Measurements from ENCODE around the gene TRMT5. TPM values are rescaled to one million over a fixed set of nuclear protein-coding genes. Genes with fewer than 3 reads are reported as not detected.

The TRMT5 gene
- total RNA-seq, 4 donors from 2014 or later, result 9.5 to 14.1 (median 9.9) TPM

- H3K36me3 ChIP-seq, result peaks cover 0 to 5% of the 10 kb centered on the region in 2 donors
- 92 to 93% methylated on average over 1 of the region's 1 CpG for WGBS, 2 donors
These were observed 3.3 kb upstream of the TRMT5 start for GRCh38 chr14:60984196-60984595.

GRCh38 chr14:60981633-60982455 lies 965 bp upstream of the TRMT5 start:
- H3K4me1 ChIP-seq, result peaks cover 9 to 14% of the 10 kb centered on the region in 2 donors
- peaks cover 0 to 5% of the 10 kb centered on the region in 2 donors for H3K36me3 ChIP-seq
- 12% methylated on average over 12 of the region's 12 CpGs for WGBS, 2 donors
- H3K9me3 ChIP-seq, result no peaks in the 10 kb centered on the region
- H3K27me3 ChIP-seq, result no peaks in the 10 kb centered on the region
- H3K4me3 ChIP-seq (replicated peaks in 1 of 3), result peak overlapping the region; percentile 68 to 84 (median 69)
- intact Hi-C loops (cut with DNase I), result no loop called here
- peak overlapping the region in 2 of 3 donors; percentile 73 to 75 for H3K27ac ChIP-seq
- DNase-seq, result no peak
- TF ChIP-seq, protein P1, sequence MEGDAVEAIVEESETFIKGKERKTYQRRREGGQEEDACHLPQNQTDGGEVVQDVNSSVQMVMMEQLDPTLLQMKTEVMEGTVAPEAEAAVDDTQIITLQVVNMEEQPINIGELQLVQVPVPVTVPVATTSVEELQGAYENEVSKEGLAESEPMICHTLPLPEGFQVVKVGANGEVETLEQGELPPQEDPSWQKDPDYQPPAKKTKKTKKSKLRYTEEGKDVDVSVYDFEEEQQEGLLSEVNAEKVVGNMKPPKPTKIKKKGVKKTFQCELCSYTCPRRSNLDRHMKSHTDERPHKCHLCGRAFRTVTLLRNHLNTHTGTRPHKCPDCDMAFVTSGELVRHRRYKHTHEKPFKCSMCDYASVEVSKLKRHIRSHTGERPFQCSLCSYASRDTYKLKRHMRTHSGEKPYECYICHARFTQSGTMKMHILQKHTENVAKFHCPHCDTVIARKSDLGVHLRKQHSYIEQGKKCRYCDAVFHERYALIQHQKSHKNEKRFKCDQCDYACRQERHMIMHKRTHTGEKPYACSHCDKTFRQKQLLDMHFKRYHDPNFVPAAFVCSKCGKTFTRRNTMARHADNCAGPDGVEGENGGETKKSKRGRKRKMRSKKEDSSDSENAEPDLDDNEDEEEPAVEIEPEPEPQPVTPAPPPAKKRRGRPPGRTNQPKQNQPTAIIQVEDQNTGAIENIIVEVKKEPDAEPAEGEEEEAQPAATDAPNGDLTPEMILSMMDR (IDR thresholded peaks at IDR 0.05), result no peak
- TF ChIP-seq POLR2A (IDR thresholded peaks at IDR 0.05), result no peak

More at GRCh38 chr14:60984196-60984595, 3.3 kb upstream of the TRMT5 start:
- TF ChIP-seq, protein P1 (IDR thresholded peaks at IDR 0.05), result no peak
- no peak for TF ChIP-seq POLR2A (IDR thresholded peaks at IDR 0.05)
- Histone ChIP-seq H3K4me3 (replicated peaks in 1 of 3) (no peak overlapping the region), H3K9me3 (no peaks in the 10 kb centered on the region), H3K27ac (no peak overlapping the region), H3K27me3 (no peaks in the 10 kb centered on the region), H3K4me1 (peaks cover 6 to 14% of the 10 kb centered on the region in 2 donors)
- intact Hi-C loops (cut with DNase I), result no loop called here
- no peak for DNase-seq

DNA sequence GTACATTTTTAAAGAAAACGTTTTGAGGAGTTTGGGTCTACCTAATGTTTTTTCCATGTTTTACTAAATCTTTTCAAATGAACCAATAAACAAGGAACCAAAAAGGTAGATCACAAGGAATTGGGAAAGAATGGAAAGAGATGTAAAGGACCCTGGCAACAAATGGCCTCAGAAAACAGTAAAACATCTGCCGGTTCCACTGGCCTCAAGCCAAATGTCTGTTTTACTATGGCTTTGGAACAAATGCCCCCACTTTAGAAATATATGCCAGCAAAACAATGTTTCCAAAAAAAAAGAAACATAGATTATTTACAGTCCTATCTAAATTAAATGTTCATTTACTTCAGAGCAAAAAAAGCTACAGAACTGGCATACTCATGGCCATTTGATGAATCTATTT lies 3.0 kb downstream of the TRMT5 start:
- Histone ChIP-seq H3K36me3 (peaks cover 0 to 11% of the 10 kb centered on the region in 2 donors), H3K9me3 (no peaks in the 10 kb centered on the region), H3K4me3 (replicated peaks in 1 of 3) (no peak overlapping the region), H3K27me3 (no peaks in the 10 kb centered on the region), H3K27ac (no peak overlapping the region), H3K4me1 (peaks cover 9 to 14% of the 10 kb centered on the region in 2 donors)
- no peak for DNase-seq
- TF ChIP-seq, protein P1 (IDR thresholded peaks at IDR 0.05), result no peak
- no peak for TF ChIP-seq POLR2A (IDR thresholded peaks at IDR 0.05)
- intact Hi-C loops (cut with DNase I), result no loop called here
- 59 to 61% methylated on average over 2 of the region's 2 CpGs for WGBS, 2 donors

DNA sequence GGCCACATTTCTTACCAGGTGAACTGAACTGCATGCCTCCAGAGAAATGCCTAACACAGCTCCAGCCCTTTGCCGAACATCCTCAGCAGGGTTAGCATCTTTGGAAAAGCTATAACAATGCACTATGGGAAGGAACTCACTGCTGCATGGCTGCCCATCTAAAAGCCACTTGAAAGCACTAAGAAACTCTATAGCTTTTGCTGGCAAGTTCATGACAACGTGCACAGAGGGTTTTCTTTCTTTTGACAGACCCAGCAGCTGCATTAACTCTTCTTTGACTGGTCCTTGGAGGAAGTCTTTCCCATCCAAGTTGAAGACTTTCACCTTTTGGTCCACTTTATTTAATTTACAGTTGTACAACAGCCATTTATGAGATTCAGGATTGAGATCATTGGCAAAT lies 5.3 kb downstream of the TRMT5 start:
- H3K36me3 ChIP-seq, result peaks cover 0 to 11% of the 10 kb centered on the region in 2 donors
- no peak for DNase-seq
- H3K9me3 ChIP-seq, result no peaks in the 10 kb centered on the region
- no peak overlapping the region for H3K4me3 ChIP-seq (replicated peaks in 1 of 3)
- H3K27ac ChIP-seq, result no peak overlapping the region
- H3K4me1 ChIP-seq, result peaks cover 6 to 9% of the 10 kb centered on the region in 2 donors
- intact Hi-C loops (cut with DNase I), result no loop called here
- WGBS, 2 donors, result 18 to 31% methylated on average over 2 of the region's 2 CpGs
- TF ChIP-seq, protein P1 (IDR thresholded peaks at IDR 0.05), result no peak
- no peak for TF ChIP-seq POLR2A (IDR thresholded peaks at IDR 0.05)
- H3K27me3 ChIP-seq, result no peaks in the 10 kb centered on the region

- H3K4me1 ChIP-seq, result peaks cover 0 to 3% of the 10 kb centered on the region in 2 donors
- intact Hi-C loops (cut with DNase I), result no loop called here
- no peaks in the 10 kb centered on the region for H3K9me3 ChIP-seq
- H3K27ac ChIP-seq, result no peak overlapping the region
- no peak for TF ChIP-seq POLR2A (IDR thresholded peaks at IDR 0.05)
- TF ChIP-seq, protein P1 (IDR thresholded peaks at IDR 0.05), result no peak
- no peaks in the 10 kb centered on the region for H3K27me3 ChIP-seq
- DNase-seq, result no peak
- 92 to 93% methylated on average over 6 of the region's 6 CpGs for WGBS, 2 donors
- peaks cover 0 to 11% of the 10 kb centered on the region in 2 donors for H3K36me3 ChIP-seq
- H3K4me3 ChIP-seq (replicated peaks in 1 of 3), result no peak overlapping the region
These were observed 6.7 kb downstream of the TRMT5 start for GRCh38 chr14:60974090-60974651.
